A172 (cell line): ENCODE data around the gene PRKAR2A. TPM values are rescaled to one million over a fixed set of nuclear protein-coding genes. Genes with fewer than 3 reads are reported as not detected.
"Not testable (repeated sequence)": the region's sequence is repeated elsewhere in the genome, so short reads cannot be mapped to it uniquely, and the experiment has no call there.

Experiments
- DNase-seq: peaks from one replicate; pipeline ENCODE4 v3.0.0-alpha.2; 2015; ENCODE audit warnings: low spot score
- total RNA-seq: library from RNA; depleted of rRNA; stranded (reverse); fragments of >200 nt; shearing (Covaris generic); gene quantifications from 2 replicates; pipeline ENCODE4 v1.2.3, GENCODE V29; 2014

PRKAR2A gene
- total RNA-seq, 1 experiment from 2014 or later: 37.3 TPM

DNA sequence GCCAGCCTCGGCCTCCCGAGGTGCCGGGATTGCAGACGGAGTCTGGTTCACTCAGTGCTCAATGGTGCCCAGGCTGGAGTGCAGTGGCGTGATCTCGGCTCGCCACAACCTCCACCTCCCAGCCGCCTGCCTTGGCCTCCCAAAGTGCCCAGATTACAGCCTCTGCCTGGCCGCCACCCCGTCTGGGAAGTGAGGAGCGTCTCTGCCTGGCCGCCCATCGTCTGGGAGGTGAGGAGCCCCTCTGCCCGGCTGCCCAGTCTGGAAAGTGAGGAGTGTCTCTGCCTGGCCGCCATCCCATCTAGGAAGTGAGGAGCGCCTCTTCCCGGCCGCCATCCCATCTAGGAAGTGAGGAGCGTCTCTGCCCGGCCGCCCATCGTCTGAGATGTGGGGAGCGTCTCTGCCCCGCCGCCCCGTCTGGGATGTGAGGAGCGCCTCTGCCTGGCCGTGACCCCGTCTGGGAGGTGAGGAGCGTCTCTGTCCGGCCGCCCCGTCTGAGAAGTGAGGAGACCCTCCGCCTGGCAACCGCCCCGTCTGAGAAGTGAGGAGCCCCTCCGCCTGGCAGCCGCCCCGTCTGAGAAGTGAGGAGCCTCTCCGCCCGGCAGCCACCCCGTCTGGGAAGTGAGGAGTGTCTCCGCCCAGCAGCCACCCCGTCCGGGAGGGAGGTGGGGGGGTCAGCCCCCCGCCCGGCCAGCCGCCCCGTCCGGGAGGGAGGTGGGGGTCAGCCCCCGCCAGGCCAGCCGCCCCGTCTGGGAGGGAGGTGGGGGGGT lies 113.7 kb downstream of the PRKAR2A start:
- DNase-seq: not testable (repeated sequence)

DNA sequence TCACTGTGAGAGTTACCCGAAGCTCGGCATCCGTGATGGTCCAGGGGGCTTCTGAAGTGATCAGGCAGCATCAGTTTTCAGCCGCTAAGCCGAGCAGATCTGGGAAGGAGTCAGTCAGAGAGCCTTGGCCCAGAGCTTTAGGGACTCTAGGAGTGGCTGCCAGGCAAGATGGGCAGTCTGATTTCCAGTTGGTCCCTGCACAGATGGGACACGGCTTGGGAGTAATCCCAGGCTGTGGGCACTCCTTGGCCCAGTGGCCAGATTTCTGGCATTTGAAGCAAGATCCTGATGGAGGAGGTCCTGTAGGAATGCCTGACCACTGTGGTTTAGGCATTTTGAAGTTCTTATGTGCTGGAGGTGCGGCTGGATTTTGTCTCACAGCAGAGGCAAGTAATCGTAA lies 120.2 kb downstream of the PRKAR2A start:
- no peak for DNase-seq

GRCh38 chr3:48725185-48725855 lies 122.4 kb downstream of the PRKAR2A start:
- not testable (repeated sequence) for DNase-seq

GRCh38 chr3:48723725-48724124 lies 123.9 kb downstream of the PRKAR2A start:
- DNase-seq: no peak

DNA sequence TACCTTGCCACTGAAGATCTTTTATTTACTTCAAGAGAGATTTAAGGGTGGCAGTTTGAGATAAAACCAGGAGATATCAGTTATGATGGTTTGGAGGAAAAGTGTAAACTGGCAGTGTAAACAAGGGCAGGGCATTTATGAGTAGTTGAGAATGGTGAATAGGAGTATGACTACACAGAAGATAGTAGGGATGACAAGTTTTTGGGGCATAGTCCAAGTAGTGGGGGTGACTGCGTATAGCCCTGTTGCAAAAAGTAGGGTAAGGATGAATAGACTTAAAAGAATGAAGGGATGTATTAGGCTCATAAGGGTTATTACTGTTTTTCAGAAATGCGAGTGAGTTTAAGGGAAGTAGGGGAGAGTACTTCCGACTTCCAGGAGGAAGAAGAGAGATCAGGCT lies 124.4 kb downstream of the PRKAR2A start:
- not testable (repeated sequence) for DNase-seq

GRCh38 chr3:48716982-48717746 lies 130.5 kb downstream of the PRKAR2A start, which contains the start of gene IP6K2:
IP6K2 (minus strand) TSS chr3:48717221; CDS start chr3:48695291, 21,930 bp downstream.
- DNase-seq: peak; percentile 96

DNA sequence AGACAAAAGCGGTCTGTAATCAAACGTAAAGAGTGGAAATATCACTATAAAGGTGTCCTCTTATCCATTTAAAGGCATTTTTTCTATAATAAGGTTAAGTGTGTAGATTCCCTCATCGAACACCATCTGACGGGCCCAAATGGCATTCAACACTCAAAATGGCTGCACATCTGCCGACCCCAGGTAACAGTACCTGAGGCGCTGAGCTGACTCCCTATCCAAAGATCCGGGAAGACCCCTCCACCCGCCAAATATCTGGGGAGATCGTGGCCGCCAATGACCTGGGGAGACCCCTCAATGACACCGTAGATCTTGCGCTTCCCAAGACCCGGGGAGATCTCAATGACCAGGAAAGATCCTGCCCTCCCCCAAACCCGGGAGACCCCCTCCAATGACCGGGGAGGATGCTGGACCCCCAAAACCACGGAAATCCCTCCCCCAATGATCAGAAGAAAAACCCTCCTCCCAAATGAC lies 131.1 kb downstream of the PRKAR2A start:
- DNase-seq: no peak

GRCh38 chr3:48715174-48715800 lies 132.4 kb downstream of the PRKAR2A start:
- DNase-seq: peak; percentile 38

GRCh38 chr3:48711727-48712126 lies 135.9 kb downstream of the PRKAR2A start:
- peak; percentile 12 for DNase-seq

- peak; percentile 38 for DNase-seq
Observed at GRCh38 chr3:48709051-48709461, 138.6 kb downstream of the PRKAR2A start.

DNA sequence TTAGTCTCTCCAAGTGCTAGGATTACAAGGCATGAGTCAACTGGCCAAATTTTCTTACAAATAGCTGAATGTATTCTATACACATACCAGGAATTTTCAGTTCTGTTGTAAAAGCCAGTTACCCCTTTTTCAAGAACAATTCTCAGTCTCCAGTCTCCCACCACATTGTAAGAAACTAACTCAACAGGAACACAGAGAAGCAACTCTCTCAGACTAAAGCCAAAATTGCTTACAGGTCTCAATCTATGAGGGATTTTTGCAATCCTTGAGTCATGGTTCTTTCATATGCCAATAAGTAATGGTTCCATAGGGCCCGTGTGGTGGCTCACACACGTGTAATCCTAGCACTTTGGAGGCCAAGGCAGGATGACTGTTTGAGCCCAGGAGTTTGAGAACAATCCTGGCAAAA lies 139.2 kb downstream of the PRKAR2A start:
- DNase-seq: no peak

GRCh38 chr3:48707157-48707556 lies 140.5 kb downstream of the PRKAR2A start:
- no peak for DNase-seq

GRCh38 chr3:48702320-48702920 lies 145.3 kb downstream of the PRKAR2A start:
- no peak for DNase-seq

DNA sequence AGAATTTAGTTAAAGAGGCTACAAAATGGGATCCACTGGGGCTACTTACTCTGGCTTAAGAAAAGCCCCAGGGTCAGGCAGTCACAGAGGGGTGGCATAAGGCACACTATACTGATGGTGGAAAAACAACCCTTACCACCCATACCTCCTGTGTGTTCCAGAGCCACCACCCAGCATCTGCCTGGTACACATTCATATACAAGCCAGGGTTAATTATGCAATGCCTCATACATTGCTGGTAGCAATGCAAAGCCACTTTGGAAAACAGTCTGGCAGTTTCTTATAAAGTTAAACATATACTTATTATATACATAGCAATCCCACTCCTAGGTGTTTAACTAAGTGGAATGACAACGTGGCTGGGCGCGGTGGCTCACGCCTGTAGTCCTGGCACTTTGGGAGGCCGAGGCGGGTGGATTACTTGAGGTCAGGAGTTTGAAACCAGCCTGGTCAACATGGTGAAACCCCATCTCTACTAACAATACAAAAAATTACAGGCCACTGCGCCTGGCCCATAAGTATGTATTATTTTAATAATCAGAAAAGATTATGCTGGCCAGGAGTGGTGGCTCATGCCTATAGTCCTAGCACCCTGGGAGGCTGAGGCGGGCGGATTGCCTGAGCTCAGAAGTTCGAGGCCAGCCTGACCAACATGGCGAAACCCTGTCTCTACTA lies 146.8 kb downstream of the PRKAR2A start:
- DNase-seq: no peak

GRCh38 chr3:48698891-48699290 lies 148.8 kb downstream of the PRKAR2A start:
- DNase-seq: no peak

DNA sequence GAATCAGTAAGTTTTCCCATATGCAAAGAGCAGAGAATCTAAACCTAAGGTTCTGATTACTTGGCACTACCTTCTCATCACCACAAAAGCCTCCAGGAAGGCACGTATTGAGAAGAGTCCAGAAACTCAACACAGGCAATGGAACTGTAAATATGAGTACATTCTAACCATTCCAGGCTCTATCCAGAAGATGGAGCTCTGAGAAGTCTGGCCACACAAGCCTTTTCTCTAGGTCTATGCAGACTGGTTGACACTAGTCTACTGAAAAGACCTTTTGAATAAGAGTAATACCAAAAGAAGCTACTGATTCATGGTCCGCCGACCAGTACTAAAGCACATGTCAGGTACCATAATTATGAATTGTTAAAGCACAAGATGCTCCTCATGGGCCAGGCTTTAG lies 149.7 kb downstream of the PRKAR2A start:
- no peak for DNase-seq

DNA sequence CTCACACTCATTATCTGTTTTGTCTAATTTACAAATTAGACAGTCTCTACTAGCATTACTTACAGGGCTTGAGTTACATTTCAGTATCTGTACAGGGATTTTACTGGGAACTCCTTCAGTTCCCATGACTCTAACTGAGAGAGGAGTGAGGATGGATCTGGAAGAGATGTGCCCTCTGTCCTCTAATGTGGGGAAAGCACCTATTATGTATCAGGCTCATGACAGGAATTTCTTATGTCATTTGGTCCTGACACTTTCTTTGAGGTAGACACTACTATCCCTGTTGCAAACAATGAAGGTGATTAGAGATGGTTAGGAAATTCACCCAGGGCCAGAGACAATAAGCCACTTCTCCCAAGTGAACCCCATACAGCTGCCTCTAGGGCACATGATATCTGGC lies 151.1 kb downstream of the PRKAR2A start:
- DNase-seq: no peak
